Stomach (tissue), 4 donors: ENCODE data around the gene MTHFD2L.

Experiments used
- CTCF ChIP-seq, 7 experiments: fragments of 450-650 bp in 4 of 7; fragments of 200-600 bp in 3 of 7; sonication (generic) in 3 of 7; IDR thresholded peaks; one replicate each; pipeline ENCODE4 v1.5.1; 2016 to 2019; ENCODE audit warnings: antibody characterized with exemption in 7 of 7, control low read depth in 2 of 7, mild to moderate bottlenecking in 1 of 7
- POLR2A ChIP-seq, 4 donors: fragments of 450-650 bp; IDR thresholded peaks; one replicate each; pipeline ENCODE4 v1.6.1; 2016; ENCODE audit warnings: antibody characterized with exemption in 4 of 4, control low read depth in 2 of 4, mild to moderate bottlenecking in 1 of 4, moderate library complexity in 1 of 4
- POLR2AphosphoS5 ChIP-seq, 3 donors: sonication (generic); formaldehyde crosslinking; IDR thresholded peaks; one replicate each; pipeline ENCODE4 v1.6.1; 2016; ENCODE audit warnings: antibody characterized with exemption in 3 of 3

GRCh38 chr4:74255096-74255495, 97.2 kb downstream of the MTHFD2L start:
- TF ChIP-seq CTCF (IDR thresholded peaks at IDR 0.05) (no peak), POLR2A (IDR thresholded peaks at IDR 0.05) (no peak), POLR2AphosphoS5 (IDR thresholded peaks at IDR 0.05) (no peak)
